ENCODE results near the gene THRB.

THRB gene

DNA sequence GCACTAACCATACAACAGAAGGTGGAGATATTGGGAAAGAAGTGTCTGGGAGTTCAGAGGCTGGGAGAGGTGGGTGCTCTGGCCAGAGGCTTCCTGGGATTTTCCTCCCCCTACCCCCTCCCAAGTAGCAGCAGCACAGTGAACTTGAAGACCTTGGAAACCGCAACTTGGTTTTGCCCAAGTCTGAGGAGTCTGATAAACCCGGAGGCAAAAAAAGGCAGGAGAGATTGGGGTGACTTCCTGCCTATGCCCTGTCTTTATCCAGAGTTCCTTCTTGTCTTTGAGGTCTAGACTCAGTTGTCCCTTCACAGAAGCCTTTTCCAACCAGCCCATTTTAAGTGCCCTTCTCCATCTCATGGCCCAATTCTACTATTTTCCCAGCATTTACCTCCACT is 25.4 kb upstream of the THRB start:
- H3K36me3 ChIP-seq (ENCODE audit: insufficient read depth, low read length) = no peaks in the 10 kb centered on the region
- no peaks in the 10 kb centered on the region for H3K9me3 ChIP-seq (ENCODE audit: low read depth, low read length)
- H3K9ac ChIP-seq (ENCODE audit: insufficient read length) = no peak overlapping the region
- no peak overlapping the region for H3K4me3 ChIP-seq
- no peak for DNase-seq (ENCODE audit: low read depth, low spot score)
- TF ChIP-seq FOXP2 (optimal IDR thresholded peaks at IDR 0.05; ENCODE audit: control extremely low read depth, extremely low read length, insufficient read depth) (no peak), POLR2AphosphoS5 (IDR thresholded peaks at IDR 0.05; ENCODE audit: borderline replicate concordance, low read depth, low read length) (no peak), EZH2 (IDR thresholded peaks at IDR 0.05) (no peak)
- H3K27ac ChIP-seq = no peak overlapping the region

DNA sequence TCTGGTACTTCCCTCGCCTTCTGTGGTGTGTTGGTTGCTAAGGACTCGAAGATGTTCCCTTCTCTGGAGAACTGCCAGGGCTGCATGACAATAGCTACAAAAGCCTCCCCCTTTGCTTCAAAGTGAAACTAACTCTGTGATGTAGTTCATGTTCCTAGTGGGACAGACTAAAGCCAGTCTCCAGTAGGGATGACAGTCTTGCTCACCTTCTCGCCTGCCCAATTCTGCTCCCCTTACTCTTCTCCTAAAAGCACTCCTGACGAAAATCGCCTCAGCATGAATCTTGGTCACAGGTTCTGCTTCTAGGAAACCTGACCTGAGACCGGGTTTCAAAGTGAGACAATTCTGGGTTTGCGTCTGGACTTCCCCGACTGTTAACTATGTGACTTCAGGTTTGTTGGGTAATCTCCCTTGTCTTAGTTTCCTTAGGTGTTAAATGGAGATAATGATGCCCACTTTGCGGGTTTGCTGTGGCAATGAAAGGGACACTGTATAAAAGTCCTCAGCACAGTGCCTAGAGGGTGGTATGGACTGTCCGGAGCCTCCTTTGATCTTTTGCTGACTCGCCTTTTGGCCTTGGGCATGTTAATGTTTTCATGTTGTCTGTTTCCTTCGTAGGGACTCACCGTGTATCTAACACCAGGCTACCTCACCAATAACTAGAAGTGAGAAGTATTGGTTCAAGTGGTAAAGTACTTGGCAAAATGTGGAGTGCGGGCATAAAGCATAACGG is 24.9 kb upstream of the THRB start:
- TF ChIP-seq POLR2AphosphoS5 (IDR thresholded peaks at IDR 0.05; ENCODE audit: borderline replicate concordance, low read depth, low read length) (no peak), FOXP2 (optimal IDR thresholded peaks at IDR 0.05; ENCODE audit: control extremely low read depth, extremely low read length, insufficient read depth) (no peak), EZH2 (IDR thresholded peaks at IDR 0.05) (no peak)
- Histone ChIP-seq H3K4me3 (no peak overlapping the region), H3K36me3 (ENCODE audit: insufficient read depth, low read length) (no peaks in the 10 kb centered on the region), H3K9me3 (ENCODE audit: low read depth, low read length) (no peaks in the 10 kb centered on the region), H3K9ac (ENCODE audit: insufficient read length) (no peak overlapping the region), H3K27ac (no peak overlapping the region)
- no peak for DNase-seq (ENCODE audit: low read depth, low spot score)

DNA sequence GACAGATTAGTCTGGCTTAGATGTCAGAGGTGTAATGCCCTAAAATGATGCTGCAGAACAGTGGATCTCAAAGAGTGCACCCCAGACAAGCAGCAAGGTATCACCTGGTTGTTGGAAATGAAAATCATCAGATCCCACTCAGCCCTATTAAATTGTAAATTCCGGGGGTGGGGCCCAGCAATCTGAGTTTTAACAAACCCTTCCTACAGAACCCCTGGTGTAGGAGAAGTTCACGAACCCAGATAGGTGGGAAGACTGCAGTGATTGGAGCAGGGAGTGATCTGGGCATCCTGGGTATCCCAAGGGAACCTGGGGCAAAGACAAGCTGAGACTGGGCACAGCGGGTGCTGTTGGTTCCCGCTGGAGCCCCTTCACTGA is 24.3 kb upstream of the THRB start:
- TF ChIP-seq EZH2 (IDR thresholded peaks at IDR 0.05) (no peak), FOXP2 (optimal IDR thresholded peaks at IDR 0.05; ENCODE audit: control extremely low read depth, extremely low read length, insufficient read depth) (no peak), POLR2AphosphoS5 (IDR thresholded peaks at IDR 0.05; ENCODE audit: borderline replicate concordance, low read depth, low read length) (no peak)
- Histone ChIP-seq H3K27ac (no peak overlapping the region), H3K9ac (ENCODE audit: insufficient read length) (no peak overlapping the region), H3K36me3 (ENCODE audit: insufficient read depth, low read length) (no peaks in the 10 kb centered on the region), H3K4me3 (no peak overlapping the region), H3K9me3 (ENCODE audit: low read depth, low read length) (no peaks in the 10 kb centered on the region)
- DNase-seq (ENCODE audit: low read depth, low spot score) = no peak

DNA sequence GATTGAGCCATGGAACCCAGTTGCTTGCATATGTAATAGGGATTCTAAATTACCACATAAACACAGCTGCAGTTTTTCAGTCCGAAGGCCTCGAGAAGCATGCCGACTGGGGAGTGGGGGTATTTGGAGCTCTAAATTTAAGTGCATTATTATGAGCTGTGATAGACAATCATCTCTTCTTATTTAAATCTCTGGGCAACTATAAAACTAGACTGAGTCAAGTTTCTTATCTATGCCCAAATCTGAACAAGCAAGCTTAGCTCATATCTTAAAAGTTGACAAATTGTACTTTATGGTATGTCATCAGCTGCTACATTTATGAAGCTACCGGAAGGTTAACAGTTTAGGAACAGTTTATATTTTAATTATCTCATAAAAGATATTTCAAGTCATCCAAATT is 19.5 kb upstream of the THRB start:
- H3K9me3 ChIP-seq (ENCODE audit: low read depth, low read length) = no peaks in the 10 kb centered on the region
- no peak overlapping the region for H3K9ac ChIP-seq (ENCODE audit: insufficient read length)
- H3K36me3 ChIP-seq (ENCODE audit: insufficient read depth, low read length) = no peaks in the 10 kb centered on the region
- H3K4me3 ChIP-seq = no peak overlapping the region
- H3K27ac ChIP-seq = no peak overlapping the region
- DNase-seq (ENCODE audit: low read depth, low spot score) = no peak
- no peak for TF ChIP-seq EZH2 (IDR thresholded peaks at IDR 0.05)
- TF ChIP-seq FOXP2 (optimal IDR thresholded peaks at IDR 0.05; ENCODE audit: control extremely low read depth, extremely low read length, insufficient read depth) = no peak
- no peak for TF ChIP-seq POLR2AphosphoS5 (IDR thresholded peaks at IDR 0.05; ENCODE audit: borderline replicate concordance, low read depth, low read length)

DNA sequence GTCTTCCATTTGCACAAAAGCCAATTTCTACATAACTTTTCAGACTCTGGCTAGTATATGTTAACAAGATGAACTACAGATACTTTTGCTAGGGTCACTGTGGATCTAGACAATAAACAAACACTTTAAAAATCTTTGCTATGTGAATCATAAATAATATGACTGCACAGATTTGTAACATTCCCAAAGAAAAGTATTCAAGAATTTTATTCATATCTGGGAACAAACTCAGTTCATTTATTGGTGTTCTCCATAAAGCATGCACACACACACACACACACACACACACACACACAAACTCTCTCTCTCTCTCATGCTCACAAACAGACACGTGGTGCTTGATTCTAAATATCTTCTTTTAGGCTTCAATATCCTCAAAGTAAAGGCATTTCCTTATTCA is 18.8 kb upstream of the THRB start:
- DNase-seq (ENCODE audit: low read depth, low spot score) = no peak
- Histone ChIP-seq H3K36me3 (ENCODE audit: insufficient read depth, low read length) (no peaks in the 10 kb centered on the region), H3K9me3 (ENCODE audit: low read depth, low read length) (no peaks in the 10 kb centered on the region), H3K9ac (ENCODE audit: insufficient read length) (no peak overlapping the region), H3K27ac (no peak overlapping the region), H3K4me3 (no peak overlapping the region)
- TF ChIP-seq FOXP2 (optimal IDR thresholded peaks at IDR 0.05; ENCODE audit: control extremely low read depth, extremely low read length, insufficient read depth) = no peak
- no peak for TF ChIP-seq POLR2AphosphoS5 (IDR thresholded peaks at IDR 0.05; ENCODE audit: borderline replicate concordance, low read depth, low read length)
- TF ChIP-seq EZH2 (IDR thresholded peaks at IDR 0.05) = no peak

DNA sequence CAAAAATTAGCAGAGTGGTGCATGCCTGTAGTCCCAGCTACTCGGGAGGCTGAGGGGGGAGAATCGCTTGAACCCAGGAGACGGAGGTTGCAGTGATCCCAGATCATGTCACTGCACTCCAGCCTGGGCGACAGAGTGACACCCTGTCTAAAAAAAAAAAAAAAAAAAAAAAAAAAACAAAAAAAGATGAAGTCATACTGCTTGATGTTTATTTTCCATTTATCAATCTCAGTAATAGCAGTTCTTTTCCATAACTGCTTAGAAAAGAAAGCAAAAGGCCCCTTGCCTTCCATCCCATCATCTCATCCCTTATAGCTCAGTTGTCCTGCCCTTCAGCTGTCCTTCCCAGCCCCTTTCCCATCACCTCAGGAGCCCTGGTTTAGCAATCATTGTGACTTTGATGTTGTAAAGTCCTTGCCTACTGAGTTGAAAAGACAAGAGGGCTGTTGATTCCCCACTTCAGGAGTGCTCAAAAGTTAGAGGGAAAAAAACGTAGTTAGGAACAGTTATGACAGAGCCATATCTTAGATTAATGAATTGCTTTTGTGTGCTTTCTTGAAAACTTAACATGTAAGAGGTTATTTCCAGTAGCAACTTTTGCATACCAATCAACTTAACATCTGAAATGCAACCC is 18.0 kb upstream of the THRB start:
- no peaks in the 10 kb centered on the region for H3K9me3 ChIP-seq (ENCODE audit: low read depth, low read length)

DNA sequence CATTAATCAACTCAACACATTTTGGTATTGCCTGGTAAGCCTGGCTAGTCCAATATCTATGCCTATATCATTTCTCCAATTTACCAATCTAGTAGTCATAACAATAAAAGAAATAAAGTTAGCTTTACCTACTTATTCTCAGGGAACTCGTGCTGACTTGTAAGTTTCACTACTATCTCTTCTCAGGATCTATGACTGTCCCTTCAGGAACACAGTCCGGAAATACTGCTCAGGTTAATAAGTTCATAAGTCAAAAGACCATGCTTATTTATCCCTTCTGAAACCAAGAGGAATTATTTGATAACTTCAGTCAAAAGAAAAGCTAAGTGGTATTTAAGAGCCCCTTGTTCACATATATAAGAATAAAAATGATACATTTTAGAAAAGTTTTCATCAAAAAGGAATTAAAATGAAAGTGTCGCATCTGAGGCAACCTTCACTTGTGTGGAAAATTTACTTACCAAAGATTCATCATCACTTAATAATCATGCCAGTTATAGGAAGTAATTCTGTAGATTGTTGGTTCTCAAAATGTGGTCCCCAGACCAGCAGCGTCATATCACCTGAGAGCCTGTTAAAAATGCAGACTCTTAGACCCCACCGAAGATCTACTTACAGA is 15.5 kb upstream of the THRB start:
- DNase-seq (ENCODE audit: low read depth, low spot score) = no peak
- Histone ChIP-seq H3K36me3 (ENCODE audit: insufficient read depth, low read length) (no peaks in the 10 kb centered on the region), H3K9ac (ENCODE audit: insufficient read length) (no peak overlapping the region), H3K4me3 (no peak overlapping the region), H3K27ac (no peak overlapping the region), H3K9me3 (ENCODE audit: low read depth, low read length) (no peaks in the 10 kb centered on the region)
- TF ChIP-seq EZH2 (IDR thresholded peaks at IDR 0.05) (no peak), POLR2AphosphoS5 (IDR thresholded peaks at IDR 0.05; ENCODE audit: borderline replicate concordance, low read depth, low read length) (no peak), FOXP2 (optimal IDR thresholded peaks at IDR 0.05; ENCODE audit: control extremely low read depth, extremely low read length, insufficient read depth) (no peak)

More for the DNA sequence above, 18.0 kb upstream of the THRB start:
- Histone ChIP-seq H3K36me3 (ENCODE audit: insufficient read depth, low read length) (no peaks in the 10 kb centered on the region), H3K27ac (no peak overlapping the region), H3K9ac (ENCODE audit: insufficient read length) (no peak overlapping the region), H3K4me3 (no peak overlapping the region)
- DNase-seq (ENCODE audit: low read depth, low spot score) = no peak
- TF ChIP-seq EZH2 (IDR thresholded peaks at IDR 0.05) (no peak), FOXP2 (optimal IDR thresholded peaks at IDR 0.05; ENCODE audit: control extremely low read depth, extremely low read length, insufficient read depth) (no peak), POLR2AphosphoS5 (IDR thresholded peaks at IDR 0.05; ENCODE audit: borderline replicate concordance, low read depth, low read length) (no peak)

DNA sequence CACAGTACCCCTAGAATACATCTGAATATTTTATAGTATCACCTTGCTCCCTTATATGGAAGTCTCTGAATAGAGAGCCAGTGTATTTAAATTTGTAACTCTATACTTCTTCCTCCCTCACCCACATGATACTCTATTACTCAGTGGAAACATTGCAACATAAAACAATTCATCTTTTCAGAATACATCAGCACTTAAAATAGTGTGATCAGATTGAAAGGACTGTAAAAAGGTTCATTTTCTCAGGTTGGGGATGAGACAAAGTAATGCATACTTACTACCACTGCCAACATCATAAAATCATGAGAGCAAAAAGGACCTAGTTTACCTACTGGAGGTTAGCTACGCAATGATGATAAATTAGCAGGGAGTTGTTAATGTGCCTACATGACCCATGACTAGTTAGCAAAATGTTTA is 13.8 kb upstream of the THRB start:
- no peak overlapping the region for H3K27ac ChIP-seq
- H3K36me3 ChIP-seq (ENCODE audit: insufficient read depth, low read length) = no peaks in the 10 kb centered on the region
- H3K4me3 ChIP-seq = no peak overlapping the region
- no peaks in the 10 kb centered on the region for H3K9me3 ChIP-seq (ENCODE audit: low read depth, low read length)
- no peak overlapping the region for H3K9ac ChIP-seq (ENCODE audit: insufficient read length)
- TF ChIP-seq POLR2AphosphoS5 (IDR thresholded peaks at IDR 0.05; ENCODE audit: borderline replicate concordance, low read depth, low read length) = no peak
- no peak for TF ChIP-seq FOXP2 (optimal IDR thresholded peaks at IDR 0.05; ENCODE audit: control extremely low read depth, extremely low read length, insufficient read depth)
- no peak for TF ChIP-seq EZH2 (IDR thresholded peaks at IDR 0.05)
- DNase-seq (ENCODE audit: low read depth, low spot score) = no peak
